DND-41 (cell line): ENCODE results near the gene AHRR.

Source experiments
- CTCF ChIP-seq: IDR thresholded peaks from 2 replicates; pipeline ENCODE4 v1.5.1; 2012; ENCODE audit warnings: borderline replicate concordance, low read length, moderate library complexity, mild to moderate bottlenecking; ENCODE audit not compliant: poor library complexity, severe bottlenecking; ENCODE audit errors: extremely low read depth
- EZH2 ChIP-seq: IDR thresholded peaks from 3 replicates; pipeline ENCODE4 v1.6.1; 2012; ENCODE audit warnings: borderline replicate concordance, low read depth, mild to moderate bottlenecking, moderate library complexity, low read length, inconsistent platforms; ENCODE audit not compliant: severe bottlenecking

- TF ChIP-seq CTCF (no peak), EZH2 (no peak)
These were observed 124.1 kb downstream of the AHRR start for GRCh38 chr5:445591-445990.
